ENCODE measurements around the gene RAF1. TPM values are rescaled to one million over a fixed set of nuclear protein-coding genes. Genes with fewer than 3 reads are reported as not detected.
"Not testable (repeated sequence)": the region's sequence is repeated elsewhere in the genome, so short reads cannot be mapped to it uniquely, and the experiment has no call there.

RAF1 gene
- total RNA-seq, 4 donors from 2014 or later: 74.5 to 123 (median 110) TPM

GRCh38 chr3:12628813-12629212 is 35.1 kb downstream of the RAF1 start:
- no peak for TF ChIP-seq POLR2A (IDR thresholded peaks at IDR 0.05)
- TF ChIP-seq, protein P1, sequence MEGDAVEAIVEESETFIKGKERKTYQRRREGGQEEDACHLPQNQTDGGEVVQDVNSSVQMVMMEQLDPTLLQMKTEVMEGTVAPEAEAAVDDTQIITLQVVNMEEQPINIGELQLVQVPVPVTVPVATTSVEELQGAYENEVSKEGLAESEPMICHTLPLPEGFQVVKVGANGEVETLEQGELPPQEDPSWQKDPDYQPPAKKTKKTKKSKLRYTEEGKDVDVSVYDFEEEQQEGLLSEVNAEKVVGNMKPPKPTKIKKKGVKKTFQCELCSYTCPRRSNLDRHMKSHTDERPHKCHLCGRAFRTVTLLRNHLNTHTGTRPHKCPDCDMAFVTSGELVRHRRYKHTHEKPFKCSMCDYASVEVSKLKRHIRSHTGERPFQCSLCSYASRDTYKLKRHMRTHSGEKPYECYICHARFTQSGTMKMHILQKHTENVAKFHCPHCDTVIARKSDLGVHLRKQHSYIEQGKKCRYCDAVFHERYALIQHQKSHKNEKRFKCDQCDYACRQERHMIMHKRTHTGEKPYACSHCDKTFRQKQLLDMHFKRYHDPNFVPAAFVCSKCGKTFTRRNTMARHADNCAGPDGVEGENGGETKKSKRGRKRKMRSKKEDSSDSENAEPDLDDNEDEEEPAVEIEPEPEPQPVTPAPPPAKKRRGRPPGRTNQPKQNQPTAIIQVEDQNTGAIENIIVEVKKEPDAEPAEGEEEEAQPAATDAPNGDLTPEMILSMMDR (IDR thresholded peaks at IDR 0.05): no peak
- H3K36me3 ChIP-seq: no peaks in the 10 kb centered on the region
- intact Hi-C loops (cut with DNase I; ENCODE audit: low total_unique reads): no loop called here
- H3K4me1 ChIP-seq: peaks cover 0 to 7% of the 10 kb centered on the region in 2 donors
- H3K4me3 ChIP-seq: no peak overlapping the region
- no peaks in the 10 kb centered on the region for H3K9me3 ChIP-seq
- H3K27me3 ChIP-seq: no peaks in the 10 kb centered on the region
- no peak overlapping the region for H3K27ac ChIP-seq
- DNase-seq: no peak

GRCh38 chr3:12627370-12627769 is 36.5 kb downstream of the RAF1 start:
- intact Hi-C loops (cut with DNase I; ENCODE audit: low total_unique reads): no loop called here
- no peaks in the 10 kb centered on the region for H3K36me3 ChIP-seq
- no peak overlapping the region for H3K27ac ChIP-seq
- DNase-seq: no peak
- H3K4me3 ChIP-seq: no peak overlapping the region
- H3K27me3 ChIP-seq: no peaks in the 10 kb centered on the region
- H3K9me3 ChIP-seq: no peaks in the 10 kb centered on the region
- TF ChIP-seq, protein P1 (IDR thresholded peaks at IDR 0.05): no peak
- TF ChIP-seq POLR2A (IDR thresholded peaks at IDR 0.05): no peak
- peaks cover 0 to 7% of the 10 kb centered on the region in 2 donors for H3K4me1 ChIP-seq

GRCh38 chr3:12624964-12625363 is 39.0 kb downstream of the RAF1 start:
- DNase-seq; H3K4me1 ChIP-seq; H3K4me3 ChIP-seq; H3K27ac ChIP-seq; H3K27me3 ChIP-seq; intact Hi-C loops (cut with DNase I; ENCODE audit: low total_unique reads); H3K9me3 ChIP-seq; H3K36me3 ChIP-seq: not testable (repeated sequence)

DNA sequence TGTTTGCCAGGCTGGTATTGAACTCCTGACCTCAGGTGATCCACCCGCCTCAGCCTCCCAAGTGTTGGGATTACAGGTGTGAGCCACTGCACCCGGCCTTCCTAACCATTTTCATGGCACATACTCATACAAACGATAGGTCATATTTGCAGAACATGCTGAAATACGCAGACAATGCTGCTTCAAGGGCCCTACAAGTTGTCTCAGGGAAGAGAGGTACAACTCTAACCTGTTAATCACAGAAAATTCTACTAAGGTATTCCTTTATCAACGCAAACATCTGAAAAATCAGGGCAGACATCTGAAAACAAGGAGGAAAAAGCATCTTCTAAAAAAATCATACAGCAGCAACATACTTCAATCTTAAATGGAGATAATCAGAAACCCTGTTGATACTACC is 39.9 kb downstream of the RAF1 start:
- intact Hi-C loops (cut with DNase I; ENCODE audit: low total_unique reads): no loop called here
- Histone ChIP-seq H3K27ac (no peak overlapping the region), H3K4me3 (no peak overlapping the region), H3K4me1 (peaks cover 0 to 7% of the 10 kb centered on the region in 2 donors), H3K36me3 (no peaks in the 10 kb centered on the region), H3K27me3 (no peaks in the 10 kb centered on the region), H3K9me3 (no peaks in the 10 kb centered on the region)
- TF ChIP-seq, protein P1 (IDR thresholded peaks at IDR 0.05): no peak
- no peak for TF ChIP-seq POLR2A (IDR thresholded peaks at IDR 0.05)
- no peak for DNase-seq

DNA sequence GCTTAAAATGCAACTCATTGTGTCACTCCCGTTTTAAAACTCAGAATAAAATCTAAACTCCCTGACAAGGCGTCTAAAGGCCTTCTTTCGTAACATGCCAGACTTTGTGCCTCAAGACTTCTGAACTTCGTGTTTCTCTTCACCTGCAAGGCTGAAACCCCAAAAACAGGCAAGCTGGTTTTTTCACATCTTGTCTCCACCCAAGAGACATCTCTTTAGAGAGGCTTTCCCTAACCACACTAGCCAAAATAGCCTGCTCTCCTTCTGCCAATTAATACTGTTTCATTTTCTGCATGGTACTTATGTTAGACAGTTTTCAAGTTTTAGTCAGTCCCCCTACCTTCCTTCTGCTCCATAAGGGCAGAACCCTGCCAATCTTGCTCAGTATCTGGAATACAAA is 41.6 kb downstream of the RAF1 start:
- Histone ChIP-seq H3K4me1 (peaks cover 0 to 3% of the 10 kb centered on the region in 2 donors), H3K36me3 (no peaks in the 10 kb centered on the region), H3K27ac (no peak overlapping the region), H3K9me3 (no peaks in the 10 kb centered on the region), H3K27me3 (no peaks in the 10 kb centered on the region), H3K4me3 (no peak overlapping the region)
- TF ChIP-seq, protein P1 (IDR thresholded peaks at IDR 0.05): no peak
- no peak for TF ChIP-seq POLR2A (IDR thresholded peaks at IDR 0.05)
- intact Hi-C loops (cut with DNase I; ENCODE audit: low total_unique reads): no loop called here
- DNase-seq: no peak

- Histone ChIP-seq H3K27me3 (no peaks in the 10 kb centered on the region), H3K4me1 (no peaks in the 10 kb centered on the region), H3K4me3 (no peak overlapping the region), H3K27ac (no peak overlapping the region), H3K9me3 (no peaks in the 10 kb centered on the region), H3K36me3 (no peaks in the 10 kb centered on the region)
- intact Hi-C loops (cut with DNase I; ENCODE audit: low total_unique reads): no loop called here
- DNase-seq: no peak
- TF ChIP-seq POLR2A (IDR thresholded peaks at IDR 0.05): no peak
- TF ChIP-seq, protein P1 (IDR thresholded peaks at IDR 0.05): no peak
These were observed 43.2 kb downstream of the RAF1 start for GRCh38 chr3:12620729-12621128.

Measured in uterus (tissue), 4 donors.